ENCODE results near the gene MRPS12. TPM values are rescaled to one million over a fixed set of nuclear protein-coding genes. Genes with fewer than 3 reads are reported as not detected.

Gene MRPS12
- total RNA-seq, 1 experiment from 2014 or later = 81.3 TPM

- Histone ChIP-seq H2BK12ac (ENCODE audit: insufficient read length, low read depth, low read length) (no peak overlapping the region), H2AFZ (ENCODE audit: low read length) (no peak overlapping the region), H4K91ac (ENCODE audit: insufficient read length, low read depth, low read length) (no peak overlapping the region), H2BK15ac (ENCODE audit: low read depth, low read length) (no peak overlapping the region), H3K9me3 (ENCODE audit: control insufficient read depth, low read depth, low read length) (no peaks in the 10 kb centered on the region), H3K27me3 (ENCODE audit: insufficient read depth, low read length) (no peaks in the 10 kb centered on the region), H3K27ac (ENCODE audit: insufficient read length, low read depth, low read length) (no peak overlapping the region), H2AK5ac (ENCODE audit: insufficient read length, low read length) (no peak overlapping the region), H3K79me2 (ENCODE audit: insufficient read depth, low read length) (no peaks in the 10 kb centered on the region), H3K23me2 (ENCODE audit: insufficient read length, low read depth, low read length, poor library complexity, severe bottlenecking) (no peaks in the 10 kb centered on the region), H3K14ac (ENCODE audit: insufficient read depth, low read length) (no peak overlapping the region), H2BK120ac (ENCODE audit: low read depth, low read length, poor library complexity, severe bottlenecking) (no peak overlapping the region), H3K56ac (ENCODE audit: insufficient read length, low read depth, low read length) (no peak overlapping the region), H4K5ac (ENCODE audit: insufficient read length, low read depth, low read length) (no peak overlapping the region), H3K18ac (ENCODE audit: insufficient read length, low read depth, low read length) (no peak overlapping the region), H2BK5ac (ENCODE audit: insufficient read length, low read length) (no peak overlapping the region), H3K4ac (ENCODE audit: low read depth, low read length) (no peak overlapping the region), H4K20me1 (ENCODE audit: control insufficient read depth, insufficient read depth, insufficient read length) (no peaks in the 10 kb centered on the region), H2BK20ac (ENCODE audit: low read depth, low read length, poor library complexity, severe bottlenecking) (no peak overlapping the region), H3K4me1 (ENCODE audit: insufficient read depth, low read length) (no peaks in the 10 kb centered on the region; the same call in 1 of the 2 replicates), H3K23ac (ENCODE audit: insufficient read length, low read depth, low read length) (no peak overlapping the region), H4K8ac (replicated peaks; ENCODE audit: insufficient read length, low read depth, low read length) (no peak overlapping the region), H3K9ac (ENCODE audit: extremely low read depth, insufficient read length, low read length) (no peak overlapping the region), H3K79me1 (ENCODE audit: insufficient read depth, low read depth, low read length, poor library complexity, severe bottlenecking) (no peaks in the 10 kb centered on the region), H3K4me2 (ENCODE audit: insufficient read depth, insufficient read length, low read length) (no peak overlapping the region), H3T11ph (ENCODE audit: low read length) (no peak overlapping the region)
- Mint-ChIP-seq H3K4me3 (no peak overlapping the region), H3K4me1 (peaks cover 3 to 4% of the 10 kb centered on the region in 2 experiments; a peak in 3 of 4 replicates), H3K27ac (no peak overlapping the region), H3K36me3 (ENCODE audit: insufficient read depth in 1 of 3, low read depth in 3 of 3) (peaks cover 13 to 33% (median 28%) of the 10 kb centered on the region in 3 experiments; a peak in 6 of 7 replicates), H3K9me3 (no peaks in the 10 kb centered on the region), H3K27me3 (ENCODE audit: low read depth) (no peaks in the 10 kb centered on the region; the same call in none of the 2 replicates)
- no CpG with 5 or more reads among the region's 29 CpGs for WGBS (ENCODE audit: extremely low coverage, insufficient read length, low lambda C conversion rate)
- no peak for DNase-seq
- no peak for TF ChIP-seq CTCF (conservative IDR thresholded peaks at IDR 0.05)
Observed at GRCh38 chr19:38907227-38907626, 23.5 kb upstream of the MRPS12 start.

Data from H9 (cell line).